ENCODE data around the gene POLN. TPM values are rescaled to one million over a fixed set of nuclear protein-coding genes. Genes with fewer than 3 reads are reported as not detected.
A peak's percentile ranks its signal among the peaks of the same experiment; 100 is the strongest.

POLN gene
- total RNA-seq, 4 donors from 2014 or later: 0.91 to 8.0 (median 1.2) TPM

DNA sequence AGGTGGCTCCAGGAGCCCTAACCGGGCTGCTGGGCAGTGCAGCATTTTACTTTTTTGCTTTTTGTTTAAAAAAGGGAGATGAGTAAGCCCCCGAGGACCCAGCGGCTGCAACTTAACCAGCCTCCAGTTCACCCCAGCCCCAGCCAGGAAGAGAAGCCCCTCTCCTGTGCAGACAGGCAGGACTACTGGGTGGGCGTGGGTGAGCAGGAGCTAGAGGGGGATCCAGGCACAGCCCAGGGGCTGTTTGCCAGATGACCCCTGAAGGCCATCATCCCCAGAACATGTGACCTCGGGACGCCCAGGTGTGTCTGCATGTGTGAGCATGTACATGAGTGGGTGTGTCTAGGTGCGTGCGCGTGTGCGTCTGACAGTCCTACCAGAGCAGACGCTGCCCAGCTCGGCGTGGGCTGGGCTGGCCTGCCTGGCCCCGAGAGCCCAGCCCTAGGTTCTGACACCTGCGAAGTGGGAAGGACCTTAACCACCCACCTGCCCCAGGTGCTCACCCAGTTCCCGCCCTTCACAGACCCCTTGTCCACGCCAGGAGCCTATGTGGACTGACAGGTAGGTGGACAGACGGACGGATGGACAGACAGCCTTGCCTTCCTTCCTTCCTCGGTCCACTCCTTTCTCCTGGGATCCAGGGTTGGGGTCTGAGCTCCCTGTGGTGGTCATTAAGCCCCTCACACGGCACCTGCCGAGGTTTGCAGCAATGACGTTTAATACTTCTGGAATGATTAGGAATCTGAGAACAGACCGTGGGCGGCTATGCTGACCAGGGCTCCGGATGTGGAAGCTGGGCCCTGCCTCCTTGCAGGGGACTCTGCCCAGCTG lies 7.8 kb upstream of the POLN start:
- no peak overlapping the region for H3K27ac ChIP-seq
- H3K4me3 ChIP-seq: no peak overlapping the region
- 84% methylated on average over 11 of the region's 26 CpGs for WGBS
- DNase-seq (ENCODE audit: low spot score in 2 of 2): peak; percentile 50 to 63
- TF ChIP-seq, protein P1, sequence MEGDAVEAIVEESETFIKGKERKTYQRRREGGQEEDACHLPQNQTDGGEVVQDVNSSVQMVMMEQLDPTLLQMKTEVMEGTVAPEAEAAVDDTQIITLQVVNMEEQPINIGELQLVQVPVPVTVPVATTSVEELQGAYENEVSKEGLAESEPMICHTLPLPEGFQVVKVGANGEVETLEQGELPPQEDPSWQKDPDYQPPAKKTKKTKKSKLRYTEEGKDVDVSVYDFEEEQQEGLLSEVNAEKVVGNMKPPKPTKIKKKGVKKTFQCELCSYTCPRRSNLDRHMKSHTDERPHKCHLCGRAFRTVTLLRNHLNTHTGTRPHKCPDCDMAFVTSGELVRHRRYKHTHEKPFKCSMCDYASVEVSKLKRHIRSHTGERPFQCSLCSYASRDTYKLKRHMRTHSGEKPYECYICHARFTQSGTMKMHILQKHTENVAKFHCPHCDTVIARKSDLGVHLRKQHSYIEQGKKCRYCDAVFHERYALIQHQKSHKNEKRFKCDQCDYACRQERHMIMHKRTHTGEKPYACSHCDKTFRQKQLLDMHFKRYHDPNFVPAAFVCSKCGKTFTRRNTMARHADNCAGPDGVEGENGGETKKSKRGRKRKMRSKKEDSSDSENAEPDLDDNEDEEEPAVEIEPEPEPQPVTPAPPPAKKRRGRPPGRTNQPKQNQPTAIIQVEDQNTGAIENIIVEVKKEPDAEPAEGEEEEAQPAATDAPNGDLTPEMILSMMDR (IDR thresholded peaks at IDR 0.05): no peak
- TF ChIP-seq POLR2AphosphoS5 (IDR thresholded peaks at IDR 0.05) (no peak), EP300 (IDR thresholded peaks at IDR 0.05) (no peak), POLR2A (IDR thresholded peaks at IDR 0.05) (no peak)
- H3K27me3 ChIP-seq: no peaks in the 10 kb centered on the region
- peaks cover 72% of the 10 kb centered on the region for H3K36me3 ChIP-seq
- H3K9me3 ChIP-seq: no peaks in the 10 kb centered on the region
- H3K4me1 ChIP-seq: peaks cover 20% of the 10 kb centered on the region

DNA sequence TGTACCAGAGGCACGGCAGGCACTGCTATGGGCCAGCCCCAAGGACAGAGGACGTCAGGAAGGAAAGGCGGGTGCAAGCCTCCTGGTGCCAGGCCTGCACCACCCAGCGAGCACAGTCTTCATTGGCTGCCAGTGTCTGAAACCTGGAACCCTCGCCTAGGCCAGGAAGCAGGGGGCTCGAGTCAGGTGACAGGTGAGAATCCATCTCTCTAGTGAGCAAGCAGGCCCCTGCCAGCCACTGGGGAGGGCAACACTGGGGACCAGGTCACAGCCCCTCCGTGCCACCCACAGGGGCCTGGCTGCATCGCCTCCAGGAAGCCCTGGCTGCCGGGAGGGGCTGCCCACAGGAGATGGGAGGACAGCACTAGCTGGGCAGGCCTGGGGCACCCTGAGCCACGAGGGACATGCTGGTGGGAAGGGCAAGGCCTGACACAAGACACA lies 6.9 kb upstream of the POLN start:
- TF ChIP-seq POLR2A (IDR thresholded peaks at IDR 0.05) (no peak), POLR2AphosphoS5 (IDR thresholded peaks at IDR 0.05) (no peak), EP300 (IDR thresholded peaks at IDR 0.05) (no peak)
- TF ChIP-seq, protein P1 (IDR thresholded peaks at IDR 0.05): no peak
- Histone ChIP-seq H3K36me3 (peaks cover 65% of the 10 kb centered on the region), H3K27me3 (no peaks in the 10 kb centered on the region), H3K27ac (no peak overlapping the region), H3K4me1 (peaks cover 19% of the 10 kb centered on the region), H3K9me3 (no peaks in the 10 kb centered on the region), H3K4me3 (no peak overlapping the region)
- WGBS: 61% methylated on average over 2 of the region's 10 CpGs
- peak in 1 of 2 donors; percentile 77 for DNase-seq (ENCODE audit: low spot score in 2 of 2)

DNA sequence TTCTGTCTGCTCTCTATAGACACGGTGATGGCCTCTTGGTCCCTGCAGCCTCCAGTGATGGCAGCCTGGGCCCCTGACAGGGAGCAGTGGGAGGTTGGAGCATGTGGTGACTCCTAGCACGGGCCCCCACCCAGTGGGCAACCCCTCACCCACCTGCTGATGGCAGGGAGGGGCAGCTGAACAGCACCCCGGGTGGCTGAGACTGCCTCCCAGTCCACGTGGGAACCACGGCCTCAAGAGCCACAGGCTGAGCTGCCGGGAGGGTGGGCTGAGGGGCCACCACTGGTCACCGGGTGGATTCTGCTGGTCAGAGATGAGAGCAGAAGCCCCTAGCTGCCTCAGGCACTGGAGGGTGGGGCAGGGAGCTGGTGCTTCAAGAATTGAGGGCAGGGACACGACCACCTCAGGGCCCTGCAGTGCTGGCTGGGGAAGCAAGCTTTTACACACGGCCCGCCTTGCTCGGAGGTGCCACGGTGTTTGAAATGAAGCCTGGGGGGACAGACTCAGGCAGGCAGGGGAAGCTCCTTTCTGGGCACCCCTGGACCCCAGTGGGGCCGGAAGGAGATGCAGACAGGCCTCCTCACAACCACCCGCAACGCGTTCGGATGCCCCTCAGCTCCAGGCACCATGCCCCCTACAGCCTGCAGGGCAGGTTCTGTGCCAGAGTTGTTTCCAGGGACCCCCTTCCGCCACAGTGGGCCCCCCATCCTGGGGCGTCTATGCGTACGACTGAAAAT lies 6.3 kb upstream of the POLN start:
- H3K36me3 ChIP-seq: peaks cover 59% of the 10 kb centered on the region
- no peak overlapping the region for H3K27ac ChIP-seq
- no peak overlapping the region for H3K4me3 ChIP-seq
- peak; percentile 53 to 72 for DNase-seq (ENCODE audit: low spot score in 2 of 2)
- no peaks in the 10 kb centered on the region for H3K9me3 ChIP-seq
- 75% methylated on average over 12 of the region's 21 CpGs for WGBS
- H3K27me3 ChIP-seq: no peaks in the 10 kb centered on the region
- TF ChIP-seq, protein P1 (IDR thresholded peaks at IDR 0.05): no peak
- no peak for TF ChIP-seq POLR2AphosphoS5 (IDR thresholded peaks at IDR 0.05)
- TF ChIP-seq EP300 (IDR thresholded peaks at IDR 0.05): no peak
- no peak for TF ChIP-seq POLR2A (IDR thresholded peaks at IDR 0.05)
- H3K4me1 ChIP-seq: peaks cover 15% of the 10 kb centered on the region

DNA sequence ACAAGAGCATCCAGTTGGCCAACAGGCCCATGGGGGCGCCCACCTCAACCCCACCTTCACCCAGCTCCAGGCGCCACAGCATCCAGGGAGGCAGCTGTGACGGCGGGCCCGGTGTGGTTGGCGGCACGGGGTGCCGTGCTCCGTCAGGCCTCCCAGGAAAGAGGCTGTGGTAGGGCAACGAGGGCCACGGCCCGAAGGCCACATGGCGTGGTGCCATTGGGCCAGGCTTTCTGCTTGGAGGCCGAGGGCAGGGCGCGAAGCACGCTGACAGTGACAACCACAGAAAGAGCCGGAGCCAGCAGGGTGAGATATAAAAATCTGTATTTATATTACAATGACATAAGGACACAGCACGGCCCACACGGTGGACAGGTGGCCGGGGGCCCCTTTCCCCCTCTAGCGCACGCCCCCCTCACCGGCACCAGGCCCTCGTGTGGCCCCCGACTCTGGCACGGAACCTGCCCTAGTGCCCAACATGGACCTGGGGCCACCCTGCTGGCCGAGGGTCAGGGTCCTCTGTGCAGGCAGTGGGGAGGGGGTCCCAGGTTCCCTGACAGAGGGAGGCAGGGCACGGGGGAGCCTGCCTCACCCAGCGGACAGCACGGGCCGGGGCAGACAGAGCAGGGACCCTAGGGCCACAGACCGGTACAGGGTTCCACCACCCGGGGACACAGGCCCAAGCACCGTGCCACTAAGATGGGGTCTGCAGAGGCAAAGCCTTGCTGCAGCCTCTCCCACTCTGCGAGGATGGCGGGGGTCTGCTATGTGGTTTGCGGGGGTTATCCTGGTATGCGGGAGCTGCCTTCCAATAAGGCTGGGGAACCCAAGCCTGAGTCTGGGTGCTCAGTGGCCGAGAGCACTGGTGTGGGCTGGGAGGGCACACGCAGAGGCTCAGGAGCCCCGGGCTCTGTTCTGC lies 5.5 kb upstream of the POLN start:
- 91% methylated on average over 14 of the region's 42 CpGs for WGBS
- TF ChIP-seq POLR2A (IDR thresholded peaks at IDR 0.05) (no peak), POLR2AphosphoS5 (IDR thresholded peaks at IDR 0.05) (no peak), EP300 (IDR thresholded peaks at IDR 0.05) (no peak)
- TF ChIP-seq, protein P1 (IDR thresholded peaks at IDR 0.05): no peak
- Histone ChIP-seq H3K4me3 (no peak overlapping the region), H3K36me3 (peaks cover 52% of the 10 kb centered on the region), H3K27ac (no peak overlapping the region), H3K27me3 (no peaks in the 10 kb centered on the region), H3K9me3 (no peaks in the 10 kb centered on the region), H3K4me1 (peaks cover 12% of the 10 kb centered on the region)
- DNase-seq (ENCODE audit: low spot score in 2 of 2): peak; percentile 61 to 72
